Gastroesophageal sphincter (tissue), 3 donors: Measurements from ENCODE around the gene BLOC1S6.

Experiments used
- EP300 ChIP-seq: sonication (generic); formaldehyde crosslinking; IDR thresholded peaks from one replicate; pipeline ENCODE4 v1.6.1; 2017; ENCODE audit warnings: antibody characterized with exemption, mild to moderate bottlenecking
- TF ChIP-seq, protein P1 (sequence below), 4 experiments: fragments of 200-600 bp in 2 of 4; fragments of 450-650 bp in 2 of 4; sonication (generic) in 1 of 4; IDR thresholded peaks; one replicate each; pipeline ENCODE4 v1.5.1; 2017 to 2019; ENCODE audit warnings: antibody characterized with exemption in 4 of 4, mild to moderate bottlenecking in 2 of 4, moderate library complexity in 2 of 4

DNA sequence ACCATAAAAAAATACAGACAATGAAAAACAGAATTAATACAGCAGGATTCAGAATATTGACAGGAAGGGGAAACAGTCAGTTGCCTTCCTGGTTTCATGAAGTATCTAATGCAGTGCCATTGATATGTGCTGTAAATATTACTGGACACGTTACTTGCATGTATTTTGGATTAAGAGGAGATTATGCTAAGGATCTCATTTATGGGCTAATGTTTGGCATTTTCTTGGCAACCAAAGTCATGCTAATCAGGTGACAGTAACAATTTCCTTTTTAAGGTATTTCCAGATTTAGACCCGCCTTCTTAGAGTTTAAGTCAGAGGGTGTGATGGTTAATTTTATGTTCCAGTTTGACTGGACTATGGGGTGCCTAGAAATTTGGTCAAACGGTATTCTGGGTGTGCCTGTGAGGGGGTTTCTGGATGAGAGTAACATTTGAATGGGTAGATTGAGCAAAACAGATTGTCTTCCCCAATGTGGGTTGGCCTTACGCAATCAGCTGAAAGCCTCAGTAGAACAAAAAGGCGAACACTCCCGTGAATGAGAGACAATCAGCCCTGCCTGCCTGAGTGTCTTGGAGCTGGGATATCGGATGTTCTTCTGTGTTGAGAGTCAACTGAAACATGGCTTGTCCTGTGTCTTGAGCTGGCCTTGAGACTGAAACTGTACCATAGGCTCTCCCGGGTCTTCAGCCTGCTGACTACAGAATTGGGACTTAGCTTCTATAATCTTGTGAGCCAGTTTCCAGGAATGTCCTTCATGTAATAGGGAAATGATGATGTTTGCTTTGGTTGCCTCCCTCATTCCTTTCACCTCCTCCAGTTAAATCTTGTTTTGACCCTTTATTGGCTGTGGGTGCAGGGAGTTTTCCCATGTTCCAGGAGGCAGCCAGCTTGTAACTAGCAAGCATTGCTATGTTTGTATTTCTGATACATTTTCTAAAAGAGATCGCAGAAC lies 58.1 kb downstream of the BLOC1S6 start:
- TF ChIP-seq EP300: no peak
- TF ChIP-seq, protein P1, sequence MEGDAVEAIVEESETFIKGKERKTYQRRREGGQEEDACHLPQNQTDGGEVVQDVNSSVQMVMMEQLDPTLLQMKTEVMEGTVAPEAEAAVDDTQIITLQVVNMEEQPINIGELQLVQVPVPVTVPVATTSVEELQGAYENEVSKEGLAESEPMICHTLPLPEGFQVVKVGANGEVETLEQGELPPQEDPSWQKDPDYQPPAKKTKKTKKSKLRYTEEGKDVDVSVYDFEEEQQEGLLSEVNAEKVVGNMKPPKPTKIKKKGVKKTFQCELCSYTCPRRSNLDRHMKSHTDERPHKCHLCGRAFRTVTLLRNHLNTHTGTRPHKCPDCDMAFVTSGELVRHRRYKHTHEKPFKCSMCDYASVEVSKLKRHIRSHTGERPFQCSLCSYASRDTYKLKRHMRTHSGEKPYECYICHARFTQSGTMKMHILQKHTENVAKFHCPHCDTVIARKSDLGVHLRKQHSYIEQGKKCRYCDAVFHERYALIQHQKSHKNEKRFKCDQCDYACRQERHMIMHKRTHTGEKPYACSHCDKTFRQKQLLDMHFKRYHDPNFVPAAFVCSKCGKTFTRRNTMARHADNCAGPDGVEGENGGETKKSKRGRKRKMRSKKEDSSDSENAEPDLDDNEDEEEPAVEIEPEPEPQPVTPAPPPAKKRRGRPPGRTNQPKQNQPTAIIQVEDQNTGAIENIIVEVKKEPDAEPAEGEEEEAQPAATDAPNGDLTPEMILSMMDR (IDR thresholded peaks at IDR 0.05): no peak
